Gastrocnemius medialis (tissue), 4 donors: ENCODE data around the gene PRR15. TPM values are rescaled to one million over a fixed set of nuclear protein-coding genes. Genes with fewer than 3 reads are reported as not detected.

Experiments
- ATAC-seq, 2 donors: fragments of 150-250 bp; one replicate each; pipeline ENCODE4 v1.9.1; 2016
- DNase-seq, 2 donors: peaks; one replicate each; pipeline ENCODE4 v3.0.0-alpha.2; 2019
- H3K27ac ChIP-seq, 4 donors: fragments of 200-600 bp; sonication (generic); 1 replicate in 1 of 4; 2 replicates in 3 of 4; pipeline ENCODE4 v1.5.1; 2016 to 2018; ENCODE audit warnings: mild to moderate bottlenecking in 2 of 4, moderate library complexity in 1 of 4
- H3K27me3 ChIP-seq, 3 donors: fragments of 200-600 bp; sonication (generic) in 2 of 3; 1 replicate in 1 of 3; 2 replicates in 2 of 3; pipeline versions ENCODE4 v1.5.1 to v1.6.0; 2016 to 2019; ENCODE audit warnings: mild to moderate bottlenecking in 1 of 3, moderate library complexity in 1 of 3
- H3K36me3 ChIP-seq, 2 donors: fragments of 200-600 bp; sonication (generic) in 1 of 2; one replicate each; pipeline ENCODE4 v1.5.1; 2017 to 2018
- H3K4me1 ChIP-seq, 2 donors: fragments of 200-600 bp; sonication (generic) in 1 of 2; one replicate each; pipeline ENCODE4 v1.5.1; 2016 to 2017; ENCODE audit warnings: mild to moderate bottlenecking in 2 of 2
- H3K4me3 ChIP-seq, 4 donors: fragments of 200-600 bp; sonication (generic) in 3 of 4; 1 replicate in 1 of 4; 2 replicates in 3 of 4; pipeline ENCODE4 v1.5.1; 2016 to 2019; ENCODE audit warnings: mild to moderate bottlenecking in 2 of 4
- H3K9me3 ChIP-seq, 3 donors: fragments of 200-600 bp; sonication (generic) in 2 of 3; 1 replicate in 1 of 3; 2 replicates in 2 of 3; pipeline ENCODE4 v1.5.1; 2016 to 2019
- POLR2A ChIP-seq, 2 donors: fragments of 450-650 bp; IDR thresholded peaks; one replicate each; pipeline ENCODE4 v1.6.1; 2017; ENCODE audit warnings: antibody characterized with exemption in 2 of 2, mild to moderate bottlenecking in 2 of 2, moderate library complexity in 2 of 2
- in situ Hi-C, 4 donors: fragments of 200-750 bp; cut with MboI; loops; one replicate each; pipeline versions ENCODE4 v1.15.0 to v1.8.0; 2017; ENCODE audit warnings: low sequenced_read_pairs in 4 of 4
- intact Hi-C: fragments of 100-400 bp; cut with DNase I; formaldehyde crosslinking; loops from one replicate; pipeline ENCODE4 v1.15.1; 2023; ENCODE audit warnings: low total_unique reads
- total RNA-seq, 4 donors: library from RNA; depleted of rRNA; stranded (reverse); fragments of >200 nt; gene quantifications; one replicate each; pipeline versions ENCODE4 v1.1.0 to v1.2.3, GENCODE V29; 2016
- TF ChIP-seq, protein P1 (sequence below), 5 experiments: fragments of 450-650 bp in 3 of 5; fragments of 200-600 bp in 2 of 5; sonication (generic) in 2 of 5; IDR thresholded peaks in 4 of 5; conservative IDR thresholded peaks in 1 of 5; 1 replicate in 4 of 5; 2 replicates in 1 of 5; pipeline ENCODE4 v1.5.1; 2016 to 2019; ENCODE audit warnings: antibody characterized with exemption in 5 of 5, mild to moderate bottlenecking in 3 of 5, moderate library complexity in 3 of 5

PRR15 gene
- total RNA-seq, result 1 to 10 TPM in 1 of 4 donors, under 1 TPM in 1, not detected in 2; 0.20 to 1.3 TPM

- intact Hi-C loops (no loop called here), in situ Hi-C loops (no loop called here)
- ATAC-seq (peak; percentile 26 to 52), DNase-seq (no peak)
- Histone ChIP-seq H3K4me1 (peaks cover 24 to 32% of the 10 kb centered on the region in 2 donors), H3K4me3 (peak within 1 kb of the TSS; percentile 46 to 65 (median 55)), H3K27ac (no peak within 1 kb of the TSS), H3K36me3 (no peaks in the 10 kb centered on the region), H3K9me3 (no peaks in the 10 kb centered on the region), H3K27me3 (peaks cover 47 to 64% (median 56%) of the 10 kb centered on the region in 3 donors)
- TF ChIP-seq POLR2A (IDR thresholded peaks at IDR 0.05), result no peak
- TF ChIP-seq, protein P1, sequence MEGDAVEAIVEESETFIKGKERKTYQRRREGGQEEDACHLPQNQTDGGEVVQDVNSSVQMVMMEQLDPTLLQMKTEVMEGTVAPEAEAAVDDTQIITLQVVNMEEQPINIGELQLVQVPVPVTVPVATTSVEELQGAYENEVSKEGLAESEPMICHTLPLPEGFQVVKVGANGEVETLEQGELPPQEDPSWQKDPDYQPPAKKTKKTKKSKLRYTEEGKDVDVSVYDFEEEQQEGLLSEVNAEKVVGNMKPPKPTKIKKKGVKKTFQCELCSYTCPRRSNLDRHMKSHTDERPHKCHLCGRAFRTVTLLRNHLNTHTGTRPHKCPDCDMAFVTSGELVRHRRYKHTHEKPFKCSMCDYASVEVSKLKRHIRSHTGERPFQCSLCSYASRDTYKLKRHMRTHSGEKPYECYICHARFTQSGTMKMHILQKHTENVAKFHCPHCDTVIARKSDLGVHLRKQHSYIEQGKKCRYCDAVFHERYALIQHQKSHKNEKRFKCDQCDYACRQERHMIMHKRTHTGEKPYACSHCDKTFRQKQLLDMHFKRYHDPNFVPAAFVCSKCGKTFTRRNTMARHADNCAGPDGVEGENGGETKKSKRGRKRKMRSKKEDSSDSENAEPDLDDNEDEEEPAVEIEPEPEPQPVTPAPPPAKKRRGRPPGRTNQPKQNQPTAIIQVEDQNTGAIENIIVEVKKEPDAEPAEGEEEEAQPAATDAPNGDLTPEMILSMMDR (IDR thresholded peaks at IDR 0.05 in 4 of 5, conservative IDR thresholded peaks at IDR 0.05 in 1 of 5), result no peak
Measured at GRCh38 chr7:29563590-29564495, at the start of gene PRR15. PRR15 (plus strand) TSS chr7:29563835; CDS start chr7:29566330, 2,495 bp downstream.

DNA sequence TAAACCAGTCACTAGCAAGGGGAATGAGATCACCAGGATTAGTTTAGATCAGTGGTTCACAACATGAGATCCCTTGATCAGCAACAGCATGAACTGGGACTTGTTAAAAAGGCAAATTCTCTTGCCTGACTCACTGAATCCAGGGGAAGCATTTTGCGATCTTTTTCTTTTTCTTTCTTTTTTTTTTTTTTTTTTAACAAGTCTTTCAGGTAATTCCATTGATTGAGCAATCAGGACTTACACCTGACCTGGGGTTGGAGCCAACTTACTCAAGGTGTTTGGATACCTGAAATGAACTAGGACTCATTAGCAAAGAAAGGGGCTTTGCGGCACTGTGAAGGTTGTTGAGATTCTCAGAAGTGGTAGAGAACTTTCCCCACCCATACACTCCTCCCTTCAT, 47.1 kb upstream of the PRR15 start:
- no peaks in the 10 kb centered on the region for H3K4me1 ChIP-seq
- H3K27me3 ChIP-seq, result no peaks in the 10 kb centered on the region
- no peak for DNase-seq
- in situ Hi-C loops (no loop called here), intact Hi-C loops (no loop called here)
- no peak for ATAC-seq
- no peaks in the 10 kb centered on the region for H3K9me3 ChIP-seq
- H3K36me3 ChIP-seq, result no peaks in the 10 kb centered on the region
- no peak overlapping the region for H3K27ac ChIP-seq
- TF ChIP-seq, protein P1 (IDR thresholded peaks at IDR 0.05 in 4 of 5, conservative IDR thresholded peaks at IDR 0.05 in 1 of 5), result no peak
- no peak for TF ChIP-seq POLR2A (IDR thresholded peaks at IDR 0.05)
- no peak overlapping the region for H3K4me3 ChIP-seq

DNA sequence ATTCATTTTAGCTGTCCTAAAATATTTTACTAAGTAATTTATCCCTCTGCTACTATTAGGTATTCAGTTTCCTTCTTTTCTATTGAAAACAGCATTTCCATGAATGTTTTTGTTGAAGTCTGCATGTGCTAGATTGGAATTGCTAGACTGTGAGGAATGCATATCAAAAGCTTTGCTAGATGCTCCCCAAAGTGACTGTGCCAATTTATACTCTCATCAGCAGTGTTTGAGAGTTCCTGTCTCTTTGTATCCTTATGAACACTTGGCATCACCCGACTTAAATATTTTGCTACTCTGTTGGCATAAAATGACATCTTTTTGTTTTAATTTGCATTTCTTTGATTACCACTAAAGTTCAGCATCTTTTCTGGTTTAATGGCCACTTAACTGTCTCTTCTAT, 45.0 kb upstream of the PRR15 start:
- TF ChIP-seq, protein P1 (IDR thresholded peaks at IDR 0.05 in 4 of 5, conservative IDR thresholded peaks at IDR 0.05 in 1 of 5), result no peak
- no peak for TF ChIP-seq POLR2A (IDR thresholded peaks at IDR 0.05)
- in situ Hi-C loops, result no loop called here
- no peak for ATAC-seq
- no peaks in the 10 kb centered on the region for H3K9me3 ChIP-seq
- no peaks in the 10 kb centered on the region for H3K36me3 ChIP-seq
- no peaks in the 10 kb centered on the region for H3K4me1 ChIP-seq
- no peak for DNase-seq
- H3K4me3 ChIP-seq, result no peak overlapping the region
- intact Hi-C loops, result no loop called here
- H3K27me3 ChIP-seq, result no peaks in the 10 kb centered on the region
- H3K27ac ChIP-seq, result no peak overlapping the region

DNA sequence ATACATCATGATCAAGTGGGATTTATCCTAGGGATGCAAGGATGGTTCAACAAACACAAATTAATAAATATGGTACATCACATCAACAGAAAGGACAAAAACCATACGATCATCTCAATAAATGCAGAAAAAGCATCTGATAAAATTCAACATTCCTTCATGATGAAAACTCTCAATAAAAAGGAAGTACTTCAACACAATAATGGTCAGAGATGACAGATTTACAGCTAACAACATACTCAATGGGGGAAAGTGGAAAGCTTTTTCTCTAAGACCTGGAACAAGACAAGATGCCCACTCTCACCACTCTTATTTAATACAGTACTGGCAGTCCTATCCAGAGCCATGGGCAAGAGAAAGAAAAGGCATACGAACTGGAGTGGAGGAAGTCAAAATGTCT, 39.9 kb upstream of the PRR15 start:
- Histone ChIP-seq H3K36me3 (no peaks in the 10 kb centered on the region), H3K4me3 (no peak overlapping the region), H3K4me1 (no peaks in the 10 kb centered on the region), H3K27ac (no peak overlapping the region), H3K9me3 (no peaks in the 10 kb centered on the region), H3K27me3 (no peaks in the 10 kb centered on the region)
- in situ Hi-C loops (no loop called here), intact Hi-C loops (no loop called here)
- DNase-seq (no peak), ATAC-seq (no peak)
- TF ChIP-seq POLR2A (IDR thresholded peaks at IDR 0.05), result no peak
- TF ChIP-seq, protein P1 (IDR thresholded peaks at IDR 0.05 in 4 of 5, conservative IDR thresholded peaks at IDR 0.05 in 1 of 5), result no peak
